Measurements from ENCODE around the gene CTNNA3. TPM values are rescaled to one million over a fixed set of nuclear protein-coding genes. Genes with fewer than 3 reads are reported as not detected.

Gene CTNNA3
- polyA plus RNA-seq, 1 donor from 2014 or later, result 0.14 TPM

DNA sequence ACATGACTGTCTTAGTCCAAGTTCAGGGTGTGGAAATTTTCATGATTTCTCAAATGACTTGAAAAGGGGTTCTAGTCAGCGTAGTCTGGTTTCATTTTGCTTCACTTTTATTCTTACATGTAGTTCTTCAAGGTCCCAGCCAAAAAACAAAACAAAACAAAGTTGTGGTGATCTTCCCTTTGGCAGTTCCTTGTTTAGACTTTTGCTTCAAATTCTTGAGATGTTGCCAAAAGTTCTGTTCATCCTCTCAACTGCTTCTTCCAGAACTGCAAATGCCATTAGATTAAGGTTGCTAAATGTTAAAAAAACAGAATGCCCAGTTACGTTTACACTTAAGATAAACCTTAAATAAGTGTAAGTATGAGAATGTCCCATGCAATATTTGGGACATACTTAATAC lies 1140.9 kb downstream of the CTNNA3 start:
- Histone ChIP-seq H3K4me3 (ENCODE audit: low read length) (no peak overlapping the region), H3K4me2 (ENCODE audit: low read length) (no peak overlapping the region), H2AFZ (ENCODE audit: low read depth, low read length) (no peak overlapping the region), H3K27me3 (ENCODE audit: insufficient read depth, low read depth, low read length) (no peaks in the 10 kb centered on the region), H3K9ac (ENCODE audit: low read length) (no peak overlapping the region), H3K79me2 (replicated peaks; ENCODE audit: insufficient read depth, low read length) (no peaks in the 10 kb centered on the region), H3K9me2 (ENCODE audit: insufficient read depth, low read length) (no peaks in the 10 kb centered on the region), H3K27ac (ENCODE audit: low read length) (no peak overlapping the region), H3K9me3 (ENCODE audit: low read length) (no peaks in the 10 kb centered on the region), H3K36me3 (ENCODE audit: insufficient read depth, low read length) (no peaks in the 10 kb centered on the region), H3F3A (ENCODE audit: insufficient read depth, low read length, poor library complexity, severe bottlenecking) (no peaks in the 10 kb centered on the region), H4K20me1 (ENCODE audit: insufficient read depth) (no peaks in the 10 kb centered on the region)
- TF ChIP-seq POLR2AphosphoS5 (IDR thresholded peaks at IDR 0.05) (no peak), MXI1 (conservative IDR thresholded peaks at IDR 0.05; ENCODE audit: poor library complexity, severe bottlenecking) (no peak), EP300 (conservative IDR thresholded peaks at IDR 0.05; ENCODE audit: poor library complexity, severe bottlenecking) (no peak), EZH2 (IDR thresholded peaks at IDR 0.05; ENCODE audit: borderline replicate concordance, insufficient read depth, low read length, poor library complexity, severe bottlenecking) (no peak)

- no peak overlapping the region for H3K4me2 ChIP-seq (ENCODE audit: low read length)
- no peaks in the 10 kb centered on the region for H3K9me2 ChIP-seq (ENCODE audit: insufficient read depth, low read length)
- H3K36me3 ChIP-seq (ENCODE audit: insufficient read depth, low read length), result no peaks in the 10 kb centered on the region
- H2AFZ ChIP-seq (ENCODE audit: low read depth, low read length), result no peak overlapping the region
- TF ChIP-seq TAF1 (IDR thresholded peaks at IDR 0.05; ENCODE audit: low read depth) (no peak), RAD21 (conservative IDR thresholded peaks at IDR 0.05) (no peak)
- H3F3A ChIP-seq (ENCODE audit: insufficient read depth, low read length, poor library complexity, severe bottlenecking), result no peaks in the 10 kb centered on the region
- no peaks in the 10 kb centered on the region for H3K27me3 ChIP-seq (ENCODE audit: insufficient read depth, low read depth, low read length)
- no peak overlapping the region for H3K9ac ChIP-seq (ENCODE audit: low read length)
- H4K20me1 ChIP-seq (ENCODE audit: insufficient read depth), result no peaks in the 10 kb centered on the region
- H3K27ac ChIP-seq (ENCODE audit: low read length), result no peak overlapping the region
- H3K4me3 ChIP-seq (ENCODE audit: low read length), result no peak overlapping the region
- no peaks in the 10 kb centered on the region for H3K79me2 ChIP-seq (replicated peaks; ENCODE audit: insufficient read depth, low read length)
- no peaks in the 10 kb centered on the region for H3K9me3 ChIP-seq (ENCODE audit: low read length)
Measured at GRCh38 chr10:66552331-66552730, 1143.7 kb downstream of the CTNNA3 start.

- H4K20me1 ChIP-seq (ENCODE audit: insufficient read depth), result no peaks in the 10 kb centered on the region
Measured at GRCh38 chr10:66550351-66550750, 1145.6 kb downstream of the CTNNA3 start.

More at GRCh38 chr10:66550351-66550750, 1145.6 kb downstream of the CTNNA3 start:
- no peak overlapping the region for H3K4me3 ChIP-seq (ENCODE audit: low read length)
- no peak overlapping the region for H3K4me2 ChIP-seq (ENCODE audit: low read length)
- no peak for TF ChIP-seq TAF1 (IDR thresholded peaks at IDR 0.05; ENCODE audit: low read depth)
- no peak for TF ChIP-seq POLR2AphosphoS5 (IDR thresholded peaks at IDR 0.05)
- TF ChIP-seq SMC3 (conservative IDR thresholded peaks at IDR 0.05; ENCODE audit: poor library complexity), result no peak
- TF ChIP-seq, protein P1, sequence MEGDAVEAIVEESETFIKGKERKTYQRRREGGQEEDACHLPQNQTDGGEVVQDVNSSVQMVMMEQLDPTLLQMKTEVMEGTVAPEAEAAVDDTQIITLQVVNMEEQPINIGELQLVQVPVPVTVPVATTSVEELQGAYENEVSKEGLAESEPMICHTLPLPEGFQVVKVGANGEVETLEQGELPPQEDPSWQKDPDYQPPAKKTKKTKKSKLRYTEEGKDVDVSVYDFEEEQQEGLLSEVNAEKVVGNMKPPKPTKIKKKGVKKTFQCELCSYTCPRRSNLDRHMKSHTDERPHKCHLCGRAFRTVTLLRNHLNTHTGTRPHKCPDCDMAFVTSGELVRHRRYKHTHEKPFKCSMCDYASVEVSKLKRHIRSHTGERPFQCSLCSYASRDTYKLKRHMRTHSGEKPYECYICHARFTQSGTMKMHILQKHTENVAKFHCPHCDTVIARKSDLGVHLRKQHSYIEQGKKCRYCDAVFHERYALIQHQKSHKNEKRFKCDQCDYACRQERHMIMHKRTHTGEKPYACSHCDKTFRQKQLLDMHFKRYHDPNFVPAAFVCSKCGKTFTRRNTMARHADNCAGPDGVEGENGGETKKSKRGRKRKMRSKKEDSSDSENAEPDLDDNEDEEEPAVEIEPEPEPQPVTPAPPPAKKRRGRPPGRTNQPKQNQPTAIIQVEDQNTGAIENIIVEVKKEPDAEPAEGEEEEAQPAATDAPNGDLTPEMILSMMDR (IDR thresholded peaks at IDR 0.05; ENCODE audit: poor library complexity, severe bottlenecking), result no peak
- TF ChIP-seq RAD21 (conservative IDR thresholded peaks at IDR 0.05), result no peak
- no peaks in the 10 kb centered on the region for H3K27me3 ChIP-seq (ENCODE audit: insufficient read depth, low read depth, low read length)
- H3K9me3 ChIP-seq (ENCODE audit: low read length), result no peaks in the 10 kb centered on the region
- H3K27ac ChIP-seq (ENCODE audit: low read length), result no peak overlapping the region
- no peaks in the 10 kb centered on the region for H3K79me2 ChIP-seq (replicated peaks; ENCODE audit: insufficient read depth, low read length)
- no peaks in the 10 kb centered on the region for H3K36me3 ChIP-seq (ENCODE audit: insufficient read depth, low read length)
- H3F3A ChIP-seq (ENCODE audit: insufficient read depth, low read length, poor library complexity, severe bottlenecking), result no peaks in the 10 kb centered on the region
- no peak overlapping the region for H2AFZ ChIP-seq (ENCODE audit: low read depth, low read length)
- no peaks in the 10 kb centered on the region for H3K9me2 ChIP-seq (ENCODE audit: insufficient read depth, low read length)
- H3K9ac ChIP-seq (ENCODE audit: low read length), result no peak overlapping the region
